ENCODE measurements around the gene TNFAIP8L1.

- TF ChIP-seq, protein P1, sequence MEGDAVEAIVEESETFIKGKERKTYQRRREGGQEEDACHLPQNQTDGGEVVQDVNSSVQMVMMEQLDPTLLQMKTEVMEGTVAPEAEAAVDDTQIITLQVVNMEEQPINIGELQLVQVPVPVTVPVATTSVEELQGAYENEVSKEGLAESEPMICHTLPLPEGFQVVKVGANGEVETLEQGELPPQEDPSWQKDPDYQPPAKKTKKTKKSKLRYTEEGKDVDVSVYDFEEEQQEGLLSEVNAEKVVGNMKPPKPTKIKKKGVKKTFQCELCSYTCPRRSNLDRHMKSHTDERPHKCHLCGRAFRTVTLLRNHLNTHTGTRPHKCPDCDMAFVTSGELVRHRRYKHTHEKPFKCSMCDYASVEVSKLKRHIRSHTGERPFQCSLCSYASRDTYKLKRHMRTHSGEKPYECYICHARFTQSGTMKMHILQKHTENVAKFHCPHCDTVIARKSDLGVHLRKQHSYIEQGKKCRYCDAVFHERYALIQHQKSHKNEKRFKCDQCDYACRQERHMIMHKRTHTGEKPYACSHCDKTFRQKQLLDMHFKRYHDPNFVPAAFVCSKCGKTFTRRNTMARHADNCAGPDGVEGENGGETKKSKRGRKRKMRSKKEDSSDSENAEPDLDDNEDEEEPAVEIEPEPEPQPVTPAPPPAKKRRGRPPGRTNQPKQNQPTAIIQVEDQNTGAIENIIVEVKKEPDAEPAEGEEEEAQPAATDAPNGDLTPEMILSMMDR (IDR thresholded peaks at IDR 0.05), result no peak
- no peak for TF ChIP-seq POLR2AphosphoS5 (IDR thresholded peaks at IDR 0.05)
These were observed 48.1 kb downstream of the TNFAIP8L1 start for GRCh38 chr19:4687396-4687795.
